A549 (cell line): ENCODE measurements around the gene RRP36. TPM values are rescaled to one million over a fixed set of nuclear protein-coding genes. Genes with fewer than 3 reads are reported as not detected.
A peak's percentile ranks its signal among the peaks of the same experiment; 100 is the strongest.

ENCODE experiments used
- ATAC-seq, 2 experiments: fragments of 200-7000 bp in 1 of 2; fragments of >200 bp in 1 of 2; cut with Nextera tagmentation in 1 of 2; cut with Tn5 transposase in 1 of 2; 3 replicates each; pipeline versions ENCODE4 v1.8.0 to v1.9.1; 2018 to 2020; ENCODE audit warnings: mild to moderate bottlenecking in 1 of 2, moderate library complexity in 1 of 2
- CTCF ChIA-PET: fragments of 300-600 bp; sonication (Branson Sonifier 250); formaldehyde crosslinking; extraction: SDS; loops from one replicate; lab custom pipeline; 2021; ENCODE audit warnings: antibody characterized with exemption, inconsistent platforms; lab: Yijun Ruan, JAX
- POLR2A ChIA-PET: fragments of 350-600 bp; formaldehyde crosslinking; extraction: SDS; loops from one replicate; lab custom pipeline; 2021; ENCODE audit warnings: antibody characterized with exemption, inconsistent platforms; lab: Yijun Ruan, JAX
- DNase-seq, 2 experiments: peaks; one replicate each; pipeline versions ENCODE4 v3.0.0 to v3.0.0-alpha.2; 2011 to 2016; ENCODE audit warnings: low read depth in 1 of 2, low spot score in 1 of 2
- FAIRE-seq: peaks from 2 replicates; lab custom pipeline; 2011; peaks lifted over from hg19 to GRCh38; lab: Jason Lieb, UNC
- H3K27ac ChIP-seq, 2 experiments: fragments of >200 bp; sonication (Bioruptor Twin); formaldehyde crosslinking; 3 replicates each; pipeline ENCODE4 v1.5.1; 2016 to 2017
- H3K4me1 ChIP-seq: fragments of >200 bp; sonication (Bioruptor Twin); formaldehyde crosslinking; 3 replicates; pipeline ENCODE4 v1.6.1; 2016
- H3K4me2 ChIP-seq: fragments of >200 bp; sonication (Bioruptor Twin); formaldehyde crosslinking; 3 replicates; pipeline ENCODE4 v1.6.1; 2016
- H3K4me3 ChIP-seq: fragments of >200 bp; sonication (Bioruptor Twin); formaldehyde crosslinking; 3 replicates; pipeline ENCODE4 v1.5.1; 2016
- H3K9me3 ChIP-seq: fragments of >200 bp; sonication (Bioruptor Twin); formaldehyde crosslinking; 3 replicates; pipeline ENCODE4 v1.6.1; 2016
- CEBPB ChIP-seq, 2 experiments: fragments of >200 bp in 1 of 2; sonication (Bioruptor Twin) in 1 of 2; formaldehyde crosslinking in 1 of 2; IDR thresholded peaks; 2 replicates each; pipeline ENCODE4 v1.6.1; 2012 to 2016
- EHF ChIP-seq: fragments of 250-450 bp; sonication (Bioruptor Pico); IDR thresholded peaks from 2 replicates; pipeline ENCODE4 v1.5.0; 2020; ENCODE audit warnings: mild to moderate bottlenecking
- HEYL ChIP-seq: fragments of 250-450 bp; sonication (Bioruptor Pico); IDR thresholded peaks from 2 replicates; pipeline ENCODE4 v1.8.0; 2021; ENCODE audit warnings: mild to moderate bottlenecking, moderate library complexity
- JUN ChIP-seq, 2 experiments: fragments of >200 bp; sonication (Bioruptor Twin); formaldehyde crosslinking; IDR thresholded peaks; 2 replicates in 1 of 2; 3 replicates in 1 of 2; pipeline ENCODE4 v1.6.1; 2016 to 2017
- KDM1A ChIP-seq: fragments of 200-600 bp; sonication (generic); IDR thresholded peaks from 2 replicates; pipeline ENCODE4 v1.6.1; 2016; ENCODE audit warnings: low read depth, mild to moderate bottlenecking
- KDM5A ChIP-seq: fragments of 200-600 bp; sonication (generic); IDR thresholded peaks from 2 replicates; pipeline ENCODE4 v1.6.1; 2016; ENCODE audit warnings: antibody characterized with exemption, mild to moderate bottlenecking
- MAFK ChIP-seq: fragments of 450-650 bp; IDR thresholded peaks from 2 replicates; pipeline ENCODE4 v1.6.1; 2014; ENCODE audit not compliant: partially characterized antibody
- NFE2L2 ChIP-seq: fragments of 150-350 bp; conservative IDR thresholded peaks from 2 replicates; pipeline ENCODE4 v1.6.1; 2014; ENCODE audit warnings: low read length
- NPAS2 ChIP-seq: fragments of 250-450 bp; sonication (Bioruptor Pico); IDR thresholded peaks from 2 replicates; pipeline ENCODE4 v1.8.0; 2022; ENCODE audit warnings: mild to moderate bottlenecking, moderate library complexity, borderline replicate concordance
- PHF8 ChIP-seq: fragments of 200-600 bp; sonication (generic); IDR thresholded peaks from 2 replicates; pipeline ENCODE4 v1.6.1; 2016; ENCODE audit warnings: low read depth, mild to moderate bottlenecking, antibody characterized with exemption, moderate library complexity, borderline replicate concordance
- POLR2A ChIP-seq: IDR thresholded peaks from 2 replicates; pipeline ENCODE4 v1.6.1; 2012; ENCODE audit warnings: mild to moderate bottlenecking, low read length
- RCOR1 ChIP-seq: fragments of 150-350 bp; IDR thresholded peaks from 2 replicates; pipeline ENCODE4 v1.6.1; 2014; ENCODE audit warnings: antibody characterized with exemption, low read length, low read depth
- RFX5 ChIP-seq: fragments of 450-650 bp; IDR thresholded peaks from 2 replicates; pipeline ENCODE4 v1.7.1; 2014; ENCODE audit warnings: antibody characterized with exemption, mild to moderate bottlenecking, moderate library complexity
- SREBF2 ChIP-seq: fragments of 450-650 bp; IDR thresholded peaks from 2 replicates; pipeline ENCODE4 v1.6.1; 2014; ENCODE audit warnings: mild to moderate bottlenecking, moderate library complexity
- TFCP2L1 ChIP-seq: fragments of 250-450 bp; sonication (Bioruptor Pico); IDR thresholded peaks from 2 replicates; pipeline ENCODE4 v1.5.0; 2021; ENCODE audit warnings: mild to moderate bottlenecking
- WGBS: methylation state at CpG from one replicate; pipeline ENCODE4 v1.1.6; 2017; ENCODE audit errors: missing lambda C conversion rate; 5-methylcytosine and 5-hydroxymethylcytosine counted together
- polyA plus RNA-seq, 4 experiments: library from polyadenylated mRNA; depleted of rRNA in 3 of 4; stranded (reverse); fragments of >200 nt; fragmentation: RNase III in 1 of 4; extraction: RNeasy Plus Mini Kit Qiagen cat#74134 plus additional on column Dnase treatment in 1 of 4; gene quantifications; 2 replicates in 3 of 4; 3 replicates in 1 of 4; pipeline ENCODE4 v1.2.3, GENCODE V29; 2011 to 2017
- TF ChIP-seq, protein P1 (sequence below): IDR thresholded peaks from 2 replicates; pipeline ENCODE4 v1.6.1; 2012; ENCODE audit warnings: low read depth, borderline replicate concordance
- TF ChIP-seq, protein P2 (sequence below): fragments of >200 bp; sonication (Bioruptor Twin); formaldehyde crosslinking; IDR thresholded peaks from 3 replicates; pipeline ENCODE4 v1.6.1; 2016
- TF ChIP-seq, protein P3 (sequence below): IDR thresholded peaks from 2 replicates; pipeline ENCODE4 v1.6.1; 2012
- TF ChIP-seq, protein P4 (sequence below): fragments of 250-450 bp; sonication (Bioruptor Pico); IDR thresholded peaks from 2 replicates; pipeline ENCODE4 v1.5.0; 2021; ENCODE audit warnings: mild to moderate bottlenecking, moderate library complexity, borderline replicate concordance
- TF ChIP-seq, protein P5 (sequence below): IDR thresholded peaks from 2 replicates; pipeline ENCODE4 v1.6.1; 2012

Gene RRP36
- polyA plus RNA-seq, 2 of the 4 experiments (the other 2 are of a cell fraction), result 52.3 to 54.0 TPM

DNA sequence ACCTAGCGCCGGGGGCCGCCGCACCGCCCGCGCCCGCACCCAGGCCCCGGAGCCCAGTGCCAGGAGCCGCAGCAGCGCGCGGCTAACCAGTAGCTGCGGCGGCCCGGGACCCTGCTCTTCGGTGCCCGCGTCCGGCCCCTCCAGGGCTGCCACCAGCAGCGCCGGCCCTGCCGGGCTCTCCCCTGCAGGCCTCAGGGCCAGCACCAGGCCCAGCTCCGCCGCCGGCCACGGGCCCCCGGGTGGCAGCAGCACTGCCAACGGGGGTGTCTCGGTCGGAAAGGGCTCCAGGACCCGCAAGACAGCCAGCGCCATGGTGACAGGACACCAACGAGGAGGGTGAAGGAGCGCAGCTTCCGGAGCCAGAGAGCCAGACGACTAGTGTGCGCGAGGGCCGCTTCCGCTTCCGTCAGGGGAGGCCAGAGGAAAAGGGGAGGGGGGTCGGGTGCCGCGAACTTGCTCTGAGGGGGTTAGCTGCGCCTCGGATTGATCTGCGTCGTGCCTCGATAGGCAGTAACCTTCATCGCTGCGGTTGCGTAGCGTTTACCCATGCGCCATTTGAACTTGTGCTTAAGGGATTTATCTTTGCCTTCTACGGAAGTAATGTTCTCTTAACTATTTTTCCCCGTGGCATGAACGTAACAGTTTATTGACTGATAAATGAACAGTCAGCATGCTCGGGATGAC is 42.4 kb upstream of the RRP36 start, which contains the start of gene PEX6:
TSS of gene PEX6 (minus strand) at position 343 of the 684 bp plus-strand sequence. CDS start at position 312, 31 bp downstream.
- WGBS, result 3% methylated on average over 13 of the region's 59 CpGs
- TF ChIP-seq, protein P1, sequence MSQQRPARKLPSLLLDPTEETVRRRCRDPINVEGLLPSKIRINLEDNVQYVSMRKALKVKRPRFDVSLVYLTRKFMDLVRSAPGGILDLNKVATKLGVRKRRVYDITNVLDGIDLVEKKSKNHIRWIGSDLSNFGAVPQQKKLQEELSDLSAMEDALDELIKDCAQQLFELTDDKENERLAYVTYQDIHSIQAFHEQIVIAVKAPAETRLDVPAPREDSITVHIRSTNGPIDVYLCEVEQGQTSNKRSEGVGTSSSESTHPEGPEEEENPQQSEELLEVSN, result peak; percentile 38; the same call in 1 of the 2 replicates
- TF ChIP-seq, protein P2, sequence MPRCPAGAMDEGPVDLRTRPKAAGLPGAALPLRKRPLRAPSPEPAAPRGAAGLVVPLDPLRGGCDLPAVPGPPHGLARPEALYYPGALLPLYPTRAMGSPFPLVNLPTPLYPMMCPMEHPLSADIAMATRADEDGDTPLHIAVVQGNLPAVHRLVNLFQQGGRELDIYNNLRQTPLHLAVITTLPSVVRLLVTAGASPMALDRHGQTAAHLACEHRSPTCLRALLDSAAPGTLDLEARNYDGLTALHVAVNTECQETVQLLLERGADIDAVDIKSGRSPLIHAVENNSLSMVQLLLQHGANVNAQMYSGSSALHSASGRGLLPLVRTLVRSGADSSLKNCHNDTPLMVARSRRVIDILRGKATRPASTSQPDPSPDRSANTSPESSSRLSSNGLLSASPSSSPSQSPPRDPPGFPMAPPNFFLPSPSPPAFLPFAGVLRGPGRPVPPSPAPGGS, result peak; percentile 34; the same call in 2 of the 3 replicates
- TF ChIP-seq NPAS2 (no peak), KDM5A (no peak), PHF8 (peak; percentile 69; the same call in 1 of the 2 replicates), RCOR1 (no peak), HEYL (CRISPR knock-in tag) (no peak), POLR2A (peak; percentile 79), JUN (IDR thresholded peaks at IDR 0.05) (peak in 1 of 2 experiments; percentile 56; a peak in 4 of 5 replicates), RFX5 (0 out of 2 replicates have a peak, but pooled peaks have one; percentile 42), NFE2L2 (no peak), MAFK (peak; percentile 29)
- TF ChIP-seq, protein P3, sequence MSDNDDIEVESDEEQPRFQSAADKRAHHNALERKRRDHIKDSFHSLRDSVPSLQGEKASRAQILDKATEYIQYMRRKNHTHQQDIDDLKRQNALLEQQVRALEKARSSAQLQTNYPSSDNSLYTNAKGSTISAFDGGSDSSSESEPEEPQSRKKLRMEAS, result peak; percentile 71
- TF ChIP-seq, protein P4, sequence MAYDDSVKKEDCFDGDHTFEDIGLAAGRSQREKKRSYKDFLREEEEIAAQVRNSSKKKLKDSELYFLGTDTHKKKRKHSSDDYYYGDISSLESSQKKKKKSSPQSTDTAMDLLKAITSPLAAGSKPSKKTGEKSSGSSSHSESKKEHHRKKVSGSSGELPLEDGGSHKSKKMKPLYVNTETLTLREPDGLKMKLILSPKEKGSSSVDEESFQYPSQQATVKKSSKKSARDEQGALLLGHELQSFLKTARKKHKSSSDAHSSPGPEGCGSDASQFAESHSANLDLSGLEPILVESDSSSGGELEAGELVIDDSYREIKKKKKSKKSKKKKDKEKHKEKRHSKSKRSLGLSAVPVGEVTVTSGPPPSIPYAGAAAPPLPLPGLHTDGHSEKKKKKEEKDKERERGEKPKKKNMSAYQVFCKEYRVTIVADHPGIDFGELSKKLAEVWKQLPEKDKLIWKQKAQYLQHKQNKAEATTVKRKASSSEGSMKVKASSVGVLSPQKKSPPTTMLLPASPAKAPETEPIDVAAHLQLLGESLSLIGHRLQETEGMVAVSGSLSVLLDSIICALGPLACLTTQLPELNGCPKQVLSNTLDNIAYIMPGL (CRISPR knock-in tag), result no peak
- ChIA-PET POLR2A (interaction anchor here (0.6 to 1.7 kb wide), 5 partner anchors 14 to 100 kb away, joined by 3 to 9 read pairs (median 4); partner anchors contain the start of genes CNPY3, KLC4, KLHDC3 and MEA1), CTCF (interaction anchor here (0.9 to 2.8 kb wide), 3 partner anchors 9 to 165 kb away, joined by 4 to 6 read pairs (median 4); no protein-coding TSS in a partner anchor)
- ATAC-seq, result peak; percentile 92 to 94
- Histone ChIP-seq H3K4me1 (peaks cover 7% of the 10 kb centered on the region; the same call in 1 of the 3 replicates), H3K4me2 (peak within 1 kb of the TSS; percentile 92), H3K4me3 (peak within 1 kb of the TSS; percentile 99), H3K9me3 (no peaks in the 10 kb centered on the region), H3K27ac (peak within 1 kb of the TSS; percentile 92 to 94)
- peak; percentile 76 to 84 for DNase-seq
- no peak for FAIRE-seq

DNA sequence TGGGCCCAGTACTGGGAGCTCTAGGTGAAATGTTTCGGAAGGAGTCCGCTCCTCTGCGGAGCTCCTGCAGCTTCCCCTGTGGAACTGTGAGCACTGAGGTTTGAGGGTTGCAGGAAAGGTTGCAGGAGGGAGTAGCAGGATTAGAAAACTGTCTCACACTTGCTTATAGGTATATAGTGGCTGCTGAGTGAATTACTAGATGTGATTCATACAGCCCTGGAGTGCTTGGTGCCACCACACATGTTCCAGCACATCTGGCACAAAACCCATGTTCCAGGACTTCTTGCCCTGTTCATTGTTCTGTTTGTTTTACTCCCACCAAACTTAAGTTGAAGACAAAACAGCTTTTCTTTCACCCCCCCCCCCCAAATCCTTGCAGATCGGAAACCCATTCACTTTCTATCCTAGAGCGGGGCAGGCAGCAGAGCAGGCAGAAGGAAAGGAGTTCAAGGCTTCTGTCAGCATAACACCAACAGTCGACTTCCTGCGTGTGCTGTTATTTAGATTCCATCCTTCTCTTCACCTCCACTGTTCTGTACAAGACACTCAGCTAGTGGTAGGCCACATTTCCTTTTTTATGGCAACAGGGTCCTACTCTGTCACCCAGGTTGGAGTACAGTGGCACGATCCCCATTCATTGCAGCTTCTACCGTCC is 41.8 kb upstream of the RRP36 start:
- 60% methylated on average over 9 of the region's 9 CpGs for WGBS
- peak overlapping the region; percentile 99 for H3K4me3 ChIP-seq
- no peak for FAIRE-seq
- ATAC-seq, result peak; percentile 15 to 31; a peak in 5 of 6 replicates
- DNase-seq, result peak; percentile 26 to 46
- peak overlapping the region; percentile 92 to 94 for H3K27ac ChIP-seq
- ChIA-PET POLR2A (interaction anchor here (0.8 to 1.7 kb wide), 4 partner anchors 15 to 80 kb away, joined by 3 to 9 read pairs (median 4); partner anchors contain the start of genes CNPY3, KLC4, KLHDC3 and MEA1), CTCF (interaction anchor here (0.6 to 2.8 kb wide), 4 partner anchors 10 to 164 kb away, joined by 3 to 6 read pairs (median 4); no protein-coding TSS in a partner anchor)
- H3K9me3 ChIP-seq, result no peaks in the 10 kb centered on the region
- TF ChIP-seq SREBF2 (no peak), KDM1A (no peak), TFCP2L1 (CRISPR knock-in tag) (no peak), CEBPB (IDR thresholded peaks at IDR 0.05) (no peak), PHF8 (no peak), EHF (CRISPR knock-in tag) (no peak)
- TF ChIP-seq, protein P5, sequence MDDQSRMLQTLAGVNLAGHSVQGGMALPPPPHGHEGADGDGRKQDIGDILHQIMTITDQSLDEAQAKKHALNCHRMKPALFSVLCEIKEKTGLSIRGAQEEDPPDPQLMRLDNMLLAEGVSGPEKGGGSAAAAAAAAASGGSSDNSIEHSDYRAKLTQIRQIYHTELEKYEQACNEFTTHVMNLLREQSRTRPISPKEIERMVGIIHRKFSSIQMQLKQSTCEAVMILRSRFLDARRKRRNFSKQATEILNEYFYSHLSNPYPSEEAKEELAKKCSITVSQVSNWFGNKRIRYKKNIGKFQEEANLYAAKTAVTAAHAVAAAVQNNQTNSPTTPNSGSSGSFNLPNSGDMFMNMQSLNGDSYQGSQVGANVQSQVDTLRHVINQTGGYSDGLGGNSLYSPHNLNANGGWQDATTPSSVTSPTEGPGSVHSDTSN, result no peak
- H3K4me2 ChIP-seq, result peak overlapping the region; percentile 92
- H3K4me1 ChIP-seq, result peaks cover 7% of the 10 kb centered on the region; the same call in 1 of the 3 replicates
